GM19395 (cell line): ENCODE results near the gene RAI2.

Source experiments
- ATAC-seq: cut with Tn5 transposase; IDR thresholded peaks from one replicate; pipeline ENCODE4 v1.9.1; 2021; ENCODE audit warnings: mild to moderate bottlenecking, moderate library complexity; ENCODE audit not compliant: unreplicated experiment

Gene RAI2

GRCh38 chrX:17829566-17829965 lies 31.5 kb downstream of the RAI2 start:
- no peak for ATAC-seq

- no peak for ATAC-seq
Observed at GRCh38 chrX:17828171-17828570, 32.9 kb downstream of the RAI2 start.

GRCh38 chrX:17826609-17827496 lies 34.2 kb downstream of the RAI2 start:
- no peak for ATAC-seq

GRCh38 chrX:17824980-17825379 lies 36.1 kb downstream of the RAI2 start:
- ATAC-seq = no peak

GRCh38 chrX:17822351-17822750 lies 38.7 kb downstream of the RAI2 start:
- no peak for ATAC-seq

GRCh38 chrX:17820100-17820499 lies 41.0 kb downstream of the RAI2 start:
- no peak for ATAC-seq

- ATAC-seq = no peak
Observed at GRCh38 chrX:17818726-17819125, 42.4 kb downstream of the RAI2 start.

- ATAC-seq = no peak
Observed at GRCh38 chrX:17817251-17817650, 43.8 kb downstream of the RAI2 start.

- no peak for ATAC-seq
Observed at GRCh38 chrX:17814557-17814956, 46.5 kb downstream of the RAI2 start.

GRCh38 chrX:17814059-17814458 lies 47.0 kb downstream of the RAI2 start:
- no peak for ATAC-seq

GRCh38 chrX:17813277-17813676 lies 47.8 kb downstream of the RAI2 start:
- ATAC-seq = no peak

GRCh38 chrX:17812763-17813162 lies 48.3 kb downstream of the RAI2 start:
- ATAC-seq = no peak

GRCh38 chrX:17809984-17810383 lies 51.1 kb downstream of the RAI2 start:
- ATAC-seq = no peak

- ATAC-seq = no peak
Observed at GRCh38 chrX:17809273-17809672, 51.8 kb downstream of the RAI2 start.

- no peak for ATAC-seq
Observed at GRCh38 chrX:17805120-17805519, 56.0 kb downstream of the RAI2 start.

- no peak for ATAC-seq
Observed at GRCh38 chrX:17803449-17803848, 57.6 kb downstream of the RAI2 start.

- no peak for ATAC-seq
Observed at GRCh38 chrX:17802756-17803155, 58.3 kb downstream of the RAI2 start.

GRCh38 chrX:17801431-17801830 lies 59.7 kb downstream of the RAI2 start:
- ATAC-seq = no peak

- no peak for ATAC-seq
Observed at GRCh38 chrX:17798921-17799320, 62.2 kb downstream of the RAI2 start.

GRCh38 chrX:17792826-17793225 lies 68.3 kb downstream of the RAI2 start:
- ATAC-seq = no peak

- no peak for ATAC-seq
Observed at GRCh38 chrX:17788956-17789562, 72.0 kb downstream of the RAI2 start.

- ATAC-seq = no peak
Observed at GRCh38 chrX:17788439-17788838, 72.7 kb downstream of the RAI2 start.
